Sigmoid colon (tissue), 7 donors: ENCODE results near the gene TMC1. TPM values are rescaled to one million over a fixed set of nuclear protein-coding genes. Genes with fewer than 3 reads are reported as not detected.

ENCODE experiments used
- DNase-seq: peaks from one replicate; pipeline ENCODE4 v3.0.0-alpha.2; 2019
- H3K27ac ChIP-seq, 4 donors: fragments of 200-600 bp; sonication (generic); one replicate each; pipeline ENCODE4 v1.5.1; 2016 to 2019; ENCODE audit warnings: mild to moderate bottlenecking in 1 of 4
- H3K27me3 ChIP-seq, 3 donors: fragments of 200-600 bp; sonication (generic); one replicate each; pipeline ENCODE4 v1.5.1; 2019; ENCODE audit warnings: mild to moderate bottlenecking in 1 of 3
- H3K36me3 ChIP-seq, 4 donors: fragments of 200-600 bp; sonication (generic); one replicate each; pipeline ENCODE4 v1.5.1; 2016 to 2019
- H3K4me1 ChIP-seq, 4 donors: fragments of 200-600 bp; sonication (generic); one replicate each; pipeline ENCODE4 v1.5.1; 2017 to 2019
- H3K4me3 ChIP-seq, 4 donors: fragments of 200-600 bp; sonication (generic); one replicate each; pipeline ENCODE4 v1.5.1; 2017 to 2019; ENCODE audit warnings: mild to moderate bottlenecking in 2 of 4, moderate library complexity in 1 of 4
- H3K9me3 ChIP-seq, 4 donors: fragments of 200-600 bp in 3 of 4; sonication (generic) in 3 of 4; one replicate each; pipeline versions ENCODE4 v1.5.1 to v1.6.1; 2013 to 2019
- CTCF ChIP-seq, 4 experiments: fragments of 450-650 bp in 3 of 4; fragments of 200-600 bp in 1 of 4; IDR thresholded peaks; one replicate each; pipeline ENCODE4 v1.5.1; 2016 to 2019; ENCODE audit warnings: antibody characterized with exemption in 4 of 4, mild to moderate bottlenecking in 3 of 4, moderate library complexity in 2 of 4
- EP300 ChIP-seq, 4 donors: sonication (generic); formaldehyde crosslinking; IDR thresholded peaks; one replicate each; pipeline ENCODE4 v1.6.1; 2017; ENCODE audit warnings: antibody characterized with exemption in 4 of 4
- POLR2A ChIP-seq, 2 donors: fragments of 450-650 bp; IDR thresholded peaks; one replicate each; pipeline ENCODE4 v1.6.1; 2016; ENCODE audit warnings: antibody characterized with exemption in 2 of 2, mild to moderate bottlenecking in 2 of 2, moderate library complexity in 2 of 2
- POLR2AphosphoS5 ChIP-seq, 4 donors: sonication (generic); formaldehyde crosslinking; IDR thresholded peaks; one replicate each; pipeline ENCODE4 v1.6.1; 2017; ENCODE audit warnings: antibody characterized with exemption in 4 of 4
- WGBS, 2 donors: extraction: QIAGEN DNeasy Blood & Tissue Kit; methylation state at CpG; one replicate each; pipeline ENCODE4 v1.1.7; 2013; 5-methylcytosine and 5-hydroxymethylcytosine counted together
- intact Hi-C: fragments of 100-400 bp; cut with DNase I; formaldehyde crosslinking; loops from one replicate; pipeline ENCODE4 v1.15.1; 2023
- polyA plus RNA-seq, 3 donors: library from polyadenylated mRNA; stranded (reverse); fragments of 200-250 nt; gene quantifications; one replicate each; pipeline ENCODE4 v1.2.3, GENCODE V29; 2013
- total RNA-seq, 4 donors: library from RNA; depleted of rRNA; stranded (reverse); fragments of >200 nt; gene quantifications; one replicate each; pipeline ENCODE4 v1.1.0, GENCODE V29; 2016
- donor health status: healthy with polysubstance abuse.
- donor health status: Bipolar disorder and iron deficiency.
- donor health status: healthy.

The TMC1 gene
- total and polyA plus RNA-seq, 7 donors, result under 0.01 to 1.5 (median 0.51) TPM; not detected in 4

GRCh38 chr9:72703574-72703973 lies 182.2 kb downstream of the TMC1 start:
- no peak overlapping the region for H3K4me3 ChIP-seq
- no peaks in the 10 kb centered on the region for H3K9me3 ChIP-seq
- no peak for DNase-seq
- WGBS, 2 donors, result 79 to 84% methylated on average over 4 of the region's 4 CpGs
- no peaks in the 10 kb centered on the region for H3K27me3 ChIP-seq
- no peaks in the 10 kb centered on the region for H3K4me1 ChIP-seq
- H3K36me3 ChIP-seq, result no peaks in the 10 kb centered on the region
- intact Hi-C loops, result no loop called here
- TF ChIP-seq CTCF (IDR thresholded peaks at IDR 0.05), result no peak
- TF ChIP-seq POLR2AphosphoS5 (IDR thresholded peaks at IDR 0.05), result no peak
- no peak for TF ChIP-seq POLR2A (IDR thresholded peaks at IDR 0.05)
- no peak overlapping the region for H3K27ac ChIP-seq

DNA sequence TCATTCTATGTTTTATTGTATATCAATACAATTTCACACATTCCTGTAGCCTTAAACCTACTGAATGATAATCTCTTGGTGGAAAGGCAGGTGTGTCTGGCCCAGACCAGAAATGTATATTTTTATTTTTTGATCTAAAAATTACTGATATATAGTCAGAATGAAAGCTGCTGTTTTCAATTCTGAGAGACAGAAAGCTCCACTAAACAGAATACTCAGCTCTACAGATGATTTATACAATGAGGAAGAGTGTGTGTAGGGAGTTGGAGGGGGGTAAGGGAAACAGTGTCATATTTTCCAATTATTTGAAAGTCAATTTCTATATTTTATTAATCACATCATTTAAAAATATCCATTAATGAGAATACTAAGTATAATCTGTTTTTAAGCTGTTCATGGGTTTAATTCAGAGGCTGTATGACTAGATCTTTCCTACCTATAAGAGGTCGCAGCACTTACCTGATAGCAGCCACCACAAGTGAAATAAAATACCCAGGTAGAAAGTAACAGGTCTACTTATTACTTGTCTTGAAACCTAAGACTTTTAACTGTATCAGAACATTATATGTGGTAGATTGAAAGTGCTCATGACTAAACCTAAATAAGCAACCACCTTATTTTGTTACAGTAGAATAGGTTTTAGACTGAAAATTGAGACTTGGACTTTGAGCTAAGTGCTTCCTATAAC lies 183.4 kb downstream of the TMC1 start:
- intact Hi-C loops, result no loop called here

GRCh38 chr9:72718503-72718902 lies 197.1 kb downstream of the TMC1 start:
- Histone ChIP-seq H3K27ac (no peak overlapping the region), H3K27me3 (no peaks in the 10 kb centered on the region), H3K9me3 (no peaks in the 10 kb centered on the region), H3K36me3 (no peaks in the 10 kb centered on the region), H3K4me1 (no peaks in the 10 kb centered on the region), H3K4me3 (no peak overlapping the region)
- intact Hi-C loops, result no loop called here
- WGBS, 2 donors, result 77 to 86% methylated on average over 3 of the region's 3 CpGs
- TF ChIP-seq EP300 (IDR thresholded peaks at IDR 0.05), result no peak
- TF ChIP-seq POLR2AphosphoS5 (IDR thresholded peaks at IDR 0.05), result no peak
- no peak for TF ChIP-seq POLR2A (IDR thresholded peaks at IDR 0.05)
- TF ChIP-seq CTCF (IDR thresholded peaks at IDR 0.05), result no peak
- DNase-seq, result no peak

More for the DNA sequence above, 183.4 kb downstream of the TMC1 start:
- DNase-seq, result no peak
- H3K36me3 ChIP-seq, result no peaks in the 10 kb centered on the region
- H3K4me1 ChIP-seq, result no peaks in the 10 kb centered on the region
- no peaks in the 10 kb centered on the region for H3K27me3 ChIP-seq
- H3K27ac ChIP-seq, result no peak overlapping the region
- 93 to 95% methylated on average over 1 of the region's 1 CpG for WGBS, 2 donors
- no peak for TF ChIP-seq EP300 (IDR thresholded peaks at IDR 0.05)
- TF ChIP-seq POLR2A (IDR thresholded peaks at IDR 0.05), result no peak
- TF ChIP-seq CTCF (IDR thresholded peaks at IDR 0.05), result no peak
- TF ChIP-seq POLR2AphosphoS5 (IDR thresholded peaks at IDR 0.05), result no peak
- no peaks in the 10 kb centered on the region for H3K9me3 ChIP-seq
- no peak overlapping the region for H3K4me3 ChIP-seq

GRCh38 chr9:72721067-72721466 lies 199.7 kb downstream of the TMC1 start:
- Histone ChIP-seq H3K27ac (no peak overlapping the region), H3K4me1 (no peaks in the 10 kb centered on the region), H3K27me3 (no peaks in the 10 kb centered on the region), H3K4me3 (no peak overlapping the region), H3K9me3 (no peaks in the 10 kb centered on the region), H3K36me3 (no peaks in the 10 kb centered on the region)
- DNase-seq, result no peak
- no peak for TF ChIP-seq EP300 (IDR thresholded peaks at IDR 0.05)
- no peak for TF ChIP-seq POLR2A (IDR thresholded peaks at IDR 0.05)
- TF ChIP-seq CTCF (IDR thresholded peaks at IDR 0.05), result no peak
- TF ChIP-seq POLR2AphosphoS5 (IDR thresholded peaks at IDR 0.05), result no peak
- intact Hi-C loops, result no loop called here
- WGBS, 2 donors, result 78 to 82% methylated on average over 1 of the region's 1 CpG

DNA sequence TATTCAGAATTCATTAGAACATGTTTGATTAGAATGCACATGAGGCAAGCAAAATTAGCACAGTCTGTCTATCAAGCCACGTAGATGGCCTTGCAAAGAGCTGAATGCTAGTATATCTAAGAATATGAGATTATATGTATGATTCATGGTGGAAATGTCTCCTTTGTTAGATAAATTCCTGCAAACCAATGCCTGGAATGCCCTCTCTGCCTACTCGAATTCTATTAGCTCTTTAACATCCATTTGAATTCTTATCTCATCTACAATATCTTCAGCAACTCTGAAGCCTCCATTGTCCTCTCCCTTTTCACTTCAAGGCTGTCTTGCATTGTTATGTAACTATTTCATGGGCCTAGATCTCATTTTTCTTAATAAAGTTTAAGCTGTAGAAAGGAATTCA lies 205.5 kb downstream of the TMC1 start:
- intact Hi-C loops, result no loop called here

More for the DNA sequence above, 205.5 kb downstream of the TMC1 start:
- no peak overlapping the region for H3K4me3 ChIP-seq
- WGBS, 2 donors, result 57 to 76% methylated on average over 2 of the region's 2 CpGs
- TF ChIP-seq EP300 (IDR thresholded peaks at IDR 0.05), result no peak
- no peak for TF ChIP-seq POLR2A (IDR thresholded peaks at IDR 0.05)
- no peak for TF ChIP-seq CTCF (IDR thresholded peaks at IDR 0.05)
- no peak for TF ChIP-seq POLR2AphosphoS5 (IDR thresholded peaks at IDR 0.05)
- DNase-seq, result no peak
- no peaks in the 10 kb centered on the region for H3K36me3 ChIP-seq
- no peaks in the 10 kb centered on the region for H3K4me1 ChIP-seq
- H3K27me3 ChIP-seq, result no peaks in the 10 kb centered on the region
- H3K9me3 ChIP-seq, result no peaks in the 10 kb centered on the region
- H3K27ac ChIP-seq, result no peak overlapping the region
